ACC112 (cell line): ENCODE results near the gene NTSR2.

Source experiments
- H2AFZ ChIP-seq: fragments of 200-600 bp; sonication (generic); one replicate; pipeline ENCODE4 v1.6.0; 2017; ENCODE audit warnings: antibody characterized with exemption, low read length; ENCODE audit not compliant: unreplicated experiment
- H3K27ac ChIP-seq: fragments of 200-600 bp; sonication (generic); 2 replicates; pipeline ENCODE4 v1.5.1; 2014; ENCODE audit warnings: low read depth, mild to moderate bottlenecking, antibody characterized with exemption, low read length, moderate library complexity
- H3K27me3 ChIP-seq: fragments of 200-600 bp; sonication (generic); 2 replicates; pipeline ENCODE4 v1.6.1; 2014; ENCODE audit warnings: mild to moderate bottlenecking, antibody characterized with exemption, low read length, moderate library complexity, mixed read lengths; ENCODE audit not compliant: insufficient read depth
- H3K36me3 ChIP-seq: fragments of 200-600 bp; sonication (generic); 2 replicates; pipeline ENCODE4 v1.6.1; 2016; ENCODE audit warnings: mild to moderate bottlenecking, antibody characterized with exemption, low read length, moderate library complexity, mixed read lengths; ENCODE audit not compliant: insufficient read depth
- H3K4me1 ChIP-seq: fragments of 200-600 bp; sonication (generic); one replicate; pipeline ENCODE4 v1.6.1; 2016; ENCODE audit warnings: low read length, mixed read lengths; ENCODE audit not compliant: insufficient read depth, unreplicated experiment, control insufficient read depth
- H3K4me3 ChIP-seq: fragments of 200-600 bp; sonication (generic); 2 replicates; pipeline ENCODE4 v1.5.1; 2014; ENCODE audit warnings: mild to moderate bottlenecking, low read depth, low read length
- H3K79me2 ChIP-seq: fragments of 200-600 bp; sonication (generic); one replicate; pipeline ENCODE4 v1.6.0; 2016; ENCODE audit warnings: low read length; ENCODE audit not compliant: control insufficient read depth, unreplicated experiment, insufficient read depth

The NTSR2 gene

GRCh38 chr2:11669454-11670291, at the start of gene NTSR2:
Gene NTSR2, minus strand, starts transcription at chr2:11670195. Its CDS starts 66 bp downstream, at chr2:11670129.
- Histone ChIP-seq H3K4me3 (peak within 1 kb of the TSS; percentile 34; the same call in 1 of the 2 replicates), H3K4me1 (no peaks in the 10 kb centered on the region), H2AFZ (no peak within 1 kb of the TSS), H3K79me2 (no peaks in the 10 kb centered on the region), H3K36me3 (no peaks in the 10 kb centered on the region), H3K27me3 (peaks cover 39% of the 10 kb centered on the region), H3K27ac (no peak within 1 kb of the TSS)

- Histone ChIP-seq H3K36me3 (no peaks in the 10 kb centered on the region), H3K27me3 (peaks cover 29% of the 10 kb centered on the region), H3K27ac (no peak overlapping the region), H3K4me1 (peaks cover 10% of the 10 kb centered on the region), H3K79me2 (no peaks in the 10 kb centered on the region), H2AFZ (no peak overlapping the region), H3K4me3 (no peak overlapping the region)
Observed at GRCh38 chr2:11719230-11719977, 49.4 kb upstream of the NTSR2 start.

GRCh38 chr2:11718606-11719005, 48.6 kb upstream of the NTSR2 start:
- Histone ChIP-seq H2AFZ (no peak overlapping the region), H3K4me3 (no peak overlapping the region), H3K27me3 (peaks cover 22% of the 10 kb centered on the region), H3K27ac (no peak overlapping the region), H3K79me2 (no peaks in the 10 kb centered on the region), H3K36me3 (no peaks in the 10 kb centered on the region), H3K4me1 (peaks cover 10% of the 10 kb centered on the region)

GRCh38 chr2:11717623-11718022, 47.6 kb upstream of the NTSR2 start:
- peaks cover 10% of the 10 kb centered on the region for H3K4me1 ChIP-seq
- no peaks in the 10 kb centered on the region for H3K36me3 ChIP-seq
- no peaks in the 10 kb centered on the region for H3K79me2 ChIP-seq
- H3K27me3 ChIP-seq: peaks cover 15% of the 10 kb centered on the region
- no peak overlapping the region for H3K27ac ChIP-seq
- H2AFZ ChIP-seq: no peak overlapping the region
- no peak overlapping the region for H3K4me3 ChIP-seq

GRCh38 chr2:11716689-11717321, 46.8 kb upstream of the NTSR2 start:
- Histone ChIP-seq H3K79me2 (no peaks in the 10 kb centered on the region), H3K36me3 (no peaks in the 10 kb centered on the region), H3K27me3 (peaks cover 9% of the 10 kb centered on the region), H3K27ac (no peak overlapping the region), H3K4me1 (peaks cover 10% of the 10 kb centered on the region), H3K4me3 (no peak overlapping the region), H2AFZ (peak overlapping the region; percentile 40)

GRCh38 chr2:11715987-11716652, 46.1 kb upstream of the NTSR2 start:
- Histone ChIP-seq H2AFZ (peak overlapping the region; percentile 40), H3K36me3 (no peaks in the 10 kb centered on the region), H3K4me3 (no peak overlapping the region), H3K4me1 (peaks cover 11% of the 10 kb centered on the region), H3K27me3 (peaks cover 6% of the 10 kb centered on the region), H3K79me2 (no peaks in the 10 kb centered on the region), H3K27ac (no peak overlapping the region)

GRCh38 chr2:11713815-11714214, 43.8 kb upstream of the NTSR2 start:
- H3K36me3 ChIP-seq: no peaks in the 10 kb centered on the region
- H3K4me1 ChIP-seq: peaks cover 28% of the 10 kb centered on the region
- H3K4me3 ChIP-seq: no peak overlapping the region
- no peaks in the 10 kb centered on the region for H3K79me2 ChIP-seq
- H2AFZ ChIP-seq: no peak overlapping the region
- no peaks in the 10 kb centered on the region; the same call in 1 of the 2 replicates for H3K27me3 ChIP-seq
- H3K27ac ChIP-seq: no peak overlapping the region

- no peak overlapping the region for H3K27ac ChIP-seq
Observed at GRCh38 chr2:11712866-11713265, 42.9 kb upstream of the NTSR2 start.

GRCh38 chr2:11711751-11712150, 41.8 kb upstream of the NTSR2 start:
- Histone ChIP-seq H3K4me3 (no peak overlapping the region), H3K27ac (no peak overlapping the region), H3K36me3 (no peaks in the 10 kb centered on the region), H3K79me2 (no peaks in the 10 kb centered on the region), H2AFZ (no peak overlapping the region), H3K27me3 (no peaks in the 10 kb centered on the region), H3K4me1 (peaks cover 23% of the 10 kb centered on the region)

More at GRCh38 chr2:11712866-11713265, 42.9 kb upstream of the NTSR2 start:
- Histone ChIP-seq H3K4me1 (peaks cover 28% of the 10 kb centered on the region), H3K79me2 (no peaks in the 10 kb centered on the region), H2AFZ (no peak overlapping the region), H3K27me3 (no peaks in the 10 kb centered on the region; the same call in 1 of the 2 replicates), H3K4me3 (no peak overlapping the region), H3K36me3 (no peaks in the 10 kb centered on the region)

- Histone ChIP-seq H3K36me3 (no peaks in the 10 kb centered on the region), H3K27me3 (no peaks in the 10 kb centered on the region), H3K4me3 (no peak overlapping the region), H3K79me2 (no peaks in the 10 kb centered on the region), H3K27ac (no peak overlapping the region), H3K4me1 (peaks cover 18% of the 10 kb centered on the region), H2AFZ (no peak overlapping the region)
Observed at GRCh38 chr2:11711354-11711716, 41.3 kb upstream of the NTSR2 start.
